ENCODE results near the gene HDAC1. TPM values are rescaled to one million over a fixed set of nuclear protein-coding genes. Genes with fewer than 3 reads are reported as not detected.

HDAC1 gene
- total and polyA plus RNA-seq, 2 donors (not counting 1 experiment from before 2014, with no cell fraction given), result 100 to 159 TPM

DNA sequence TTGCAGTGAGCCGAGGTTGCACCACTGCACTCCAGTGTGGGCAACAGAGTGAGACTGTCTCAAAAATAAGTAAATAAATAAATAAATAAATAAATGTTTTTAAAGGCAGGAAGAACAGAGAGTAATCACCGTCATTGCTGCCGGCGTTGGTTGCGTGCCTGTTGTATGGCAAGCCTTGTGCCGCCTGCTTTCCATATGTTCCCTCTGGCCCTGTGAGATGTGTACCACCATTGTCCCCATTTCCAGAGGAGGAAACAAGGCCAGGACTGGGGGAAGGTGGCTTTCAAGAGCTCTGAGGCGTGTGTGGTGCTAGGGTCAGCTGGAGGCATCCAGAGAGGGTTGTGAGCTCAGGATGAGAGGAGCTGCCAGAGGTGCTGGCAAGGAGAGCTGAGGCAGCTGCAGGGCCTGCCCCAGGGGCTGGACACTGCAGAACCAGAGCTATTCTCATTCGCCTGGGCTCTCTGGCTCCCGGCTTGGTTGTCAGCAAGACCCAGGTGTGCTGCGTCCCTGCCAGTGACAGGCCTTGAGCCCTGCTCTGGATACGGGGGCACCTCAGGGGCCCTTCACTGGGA lies 49.4 kb downstream of the HDAC1 start:
- no peak for DNase-seq (ENCODE audit: low read depth in 2 of 2)
- no peak for TF ChIP-seq EZH2 (IDR thresholded peaks at IDR 0.05; ENCODE audit: low read length, missing control alignments)
- TF ChIP-seq, protein P1, sequence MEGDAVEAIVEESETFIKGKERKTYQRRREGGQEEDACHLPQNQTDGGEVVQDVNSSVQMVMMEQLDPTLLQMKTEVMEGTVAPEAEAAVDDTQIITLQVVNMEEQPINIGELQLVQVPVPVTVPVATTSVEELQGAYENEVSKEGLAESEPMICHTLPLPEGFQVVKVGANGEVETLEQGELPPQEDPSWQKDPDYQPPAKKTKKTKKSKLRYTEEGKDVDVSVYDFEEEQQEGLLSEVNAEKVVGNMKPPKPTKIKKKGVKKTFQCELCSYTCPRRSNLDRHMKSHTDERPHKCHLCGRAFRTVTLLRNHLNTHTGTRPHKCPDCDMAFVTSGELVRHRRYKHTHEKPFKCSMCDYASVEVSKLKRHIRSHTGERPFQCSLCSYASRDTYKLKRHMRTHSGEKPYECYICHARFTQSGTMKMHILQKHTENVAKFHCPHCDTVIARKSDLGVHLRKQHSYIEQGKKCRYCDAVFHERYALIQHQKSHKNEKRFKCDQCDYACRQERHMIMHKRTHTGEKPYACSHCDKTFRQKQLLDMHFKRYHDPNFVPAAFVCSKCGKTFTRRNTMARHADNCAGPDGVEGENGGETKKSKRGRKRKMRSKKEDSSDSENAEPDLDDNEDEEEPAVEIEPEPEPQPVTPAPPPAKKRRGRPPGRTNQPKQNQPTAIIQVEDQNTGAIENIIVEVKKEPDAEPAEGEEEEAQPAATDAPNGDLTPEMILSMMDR (conservative IDR thresholded peaks at IDR 0.05 in 1 of 2, IDR thresholded peaks at IDR 0.05 in 1 of 2; ENCODE audit: low read depth in 1 of 2, low read length in 2 of 2), result no peak
- Histone ChIP-seq H2AFZ (ENCODE audit: low read length) (no peak overlapping the region), H3K9me3 (ENCODE audit: control insufficient read depth, insufficient read depth, low read depth, low read length) (no peaks in the 10 kb centered on the region), H3K27me3 (ENCODE audit: control insufficient read depth, insufficient read depth, low read length) (peaks cover 3% of the 10 kb centered on the region), H3K4me3 (replicated peaks in 1 of 4; ENCODE audit: control extremely low read depth in 1 of 4, insufficient read depth in 1 of 4, low read depth in 3 of 4, low read length in 4 of 4) (no peak overlapping the region), H3K4me1 (ENCODE audit: control insufficient read depth, extremely low read depth, insufficient read depth, low read length) (peaks cover 3% of the 10 kb centered on the region), H3K9ac (ENCODE audit: insufficient read depth, low read length) (no peak overlapping the region), H4K20me1 (ENCODE audit: control insufficient read depth, extremely low read depth, insufficient read depth, low read length) (no peaks in the 10 kb centered on the region), H3K36me3 (ENCODE audit: control insufficient read depth, insufficient read depth, low read length) (no peaks in the 10 kb centered on the region), H3K4me2 (ENCODE audit: extremely low read depth, insufficient read depth, low read length) (no peak overlapping the region), H3K79me2 (ENCODE audit: control insufficient read depth, insufficient read depth, low read length) (no peaks in the 10 kb centered on the region), H3K27ac (ENCODE audit: insufficient read depth, low read length) (no peak overlapping the region)

DNA sequence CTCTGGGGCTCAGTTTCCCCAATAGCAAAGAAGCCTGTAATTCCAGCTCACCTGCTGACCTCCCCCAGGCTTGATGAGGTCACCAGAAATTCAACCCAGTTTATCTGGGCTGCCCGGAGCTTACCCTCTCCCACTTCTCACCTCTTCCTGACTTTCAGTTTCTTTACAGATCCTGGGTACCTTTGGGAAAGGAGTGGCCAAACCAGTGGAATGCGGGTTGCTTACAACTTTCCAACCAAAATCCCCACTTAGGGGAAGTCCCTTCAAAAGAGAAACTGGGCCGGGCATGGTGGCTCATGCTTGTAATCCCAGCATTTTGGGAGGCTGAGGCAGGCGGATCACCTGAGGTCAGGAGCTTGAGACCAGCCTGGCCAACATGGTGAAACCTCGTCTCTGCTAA lies 50.1 kb downstream of the HDAC1 start:
- DNase-seq (ENCODE audit: low read depth in 2 of 2), result no peak
- H4K20me1 ChIP-seq (ENCODE audit: control insufficient read depth, extremely low read depth, insufficient read depth, low read length), result no peaks in the 10 kb centered on the region
- TF ChIP-seq, protein P1 (conservative IDR thresholded peaks at IDR 0.05 in 1 of 2, IDR thresholded peaks at IDR 0.05 in 1 of 2; ENCODE audit: low read depth in 1 of 2, low read length in 2 of 2), result no peak
- TF ChIP-seq EZH2 (IDR thresholded peaks at IDR 0.05; ENCODE audit: low read length, missing control alignments), result no peak
- no peaks in the 10 kb centered on the region for H3K36me3 ChIP-seq (ENCODE audit: control insufficient read depth, insufficient read depth, low read length)
- H3K79me2 ChIP-seq (ENCODE audit: control insufficient read depth, insufficient read depth, low read length), result no peaks in the 10 kb centered on the region
- no peak overlapping the region for H3K9ac ChIP-seq (ENCODE audit: insufficient read depth, low read length)
- no peaks in the 10 kb centered on the region for H3K9me3 ChIP-seq (ENCODE audit: control insufficient read depth, insufficient read depth, low read depth, low read length)
- H3K4me3 ChIP-seq (replicated peaks in 1 of 4; ENCODE audit: control extremely low read depth in 1 of 4, insufficient read depth in 1 of 4, low read depth in 3 of 4, low read length in 4 of 4), result no peak overlapping the region
- H3K4me1 ChIP-seq (ENCODE audit: control insufficient read depth, extremely low read depth, insufficient read depth, low read length), result peaks cover 1% of the 10 kb centered on the region
- no peaks in the 10 kb centered on the region for H3K27me3 ChIP-seq (ENCODE audit: control insufficient read depth, insufficient read depth, low read length)
- H2AFZ ChIP-seq (ENCODE audit: low read length), result no peak overlapping the region
- no peak overlapping the region for H3K4me2 ChIP-seq (ENCODE audit: extremely low read depth, insufficient read depth, low read length)
- H3K27ac ChIP-seq (ENCODE audit: insufficient read depth, low read length), result no peak overlapping the region

DNA sequence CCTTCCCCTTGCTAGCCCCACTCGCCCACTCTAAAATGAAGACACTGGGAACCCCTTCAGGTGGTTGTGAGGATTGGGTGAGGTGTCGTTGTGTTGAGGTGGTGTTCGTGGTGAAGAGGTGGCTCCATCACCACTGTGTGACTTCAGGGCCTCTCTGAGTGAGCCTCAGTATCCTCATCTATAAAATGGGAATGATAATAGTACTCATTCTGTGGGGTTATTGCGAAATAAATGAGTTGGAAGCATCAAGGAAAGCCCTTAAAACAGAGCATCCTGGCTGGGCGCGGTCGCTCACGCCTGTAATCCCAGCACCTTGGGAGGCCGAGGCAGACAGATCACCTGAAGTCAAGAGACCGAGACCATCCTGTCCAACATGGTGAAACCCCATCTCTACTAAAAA lies 50.8 kb downstream of the HDAC1 start:
- Histone ChIP-seq H3K9me3 (ENCODE audit: control insufficient read depth, insufficient read depth, low read depth, low read length) (no peaks in the 10 kb centered on the region), H3K36me3 (ENCODE audit: control insufficient read depth, insufficient read depth, low read length) (no peaks in the 10 kb centered on the region), H4K20me1 (ENCODE audit: control insufficient read depth, extremely low read depth, insufficient read depth, low read length) (no peaks in the 10 kb centered on the region), H3K4me1 (ENCODE audit: control insufficient read depth, extremely low read depth, insufficient read depth, low read length) (no peaks in the 10 kb centered on the region), H3K27me3 (ENCODE audit: control insufficient read depth, insufficient read depth, low read length) (no peaks in the 10 kb centered on the region), H3K27ac (ENCODE audit: insufficient read depth, low read length) (no peak overlapping the region), H2AFZ (ENCODE audit: low read length) (no peak overlapping the region), H3K79me2 (ENCODE audit: control insufficient read depth, insufficient read depth, low read length) (no peaks in the 10 kb centered on the region), H3K4me2 (ENCODE audit: extremely low read depth, insufficient read depth, low read length) (no peak overlapping the region), H3K9ac (ENCODE audit: insufficient read depth, low read length) (no peak overlapping the region), H3K4me3 (replicated peaks in 1 of 4; ENCODE audit: control extremely low read depth in 1 of 4, insufficient read depth in 1 of 4, low read depth in 3 of 4, low read length in 4 of 4) (no peak overlapping the region)
- DNase-seq (ENCODE audit: low read depth in 2 of 2), result no peak
- TF ChIP-seq, protein P1 (conservative IDR thresholded peaks at IDR 0.05 in 1 of 2, IDR thresholded peaks at IDR 0.05 in 1 of 2; ENCODE audit: low read depth in 1 of 2, low read length in 2 of 2), result no peak
- no peak for TF ChIP-seq EZH2 (IDR thresholded peaks at IDR 0.05; ENCODE audit: low read length, missing control alignments)

Measured in fibroblast of lung (primary cell).